ENCODE data around the gene EMID1. TPM values are rescaled to one million over a fixed set of nuclear protein-coding genes. Genes with fewer than 3 reads are reported as not detected.
"Not testable (repeated sequence)": the region's sequence is repeated elsewhere in the genome, so short reads cannot be mapped to it uniquely, and the experiment has no call there.

The EMID1 gene
- total and polyA plus RNA-seq, 8 donors: 1.8 to 23.6 (median 10.3) TPM; not detected in 1

GRCh38 chr22:29218758-29219408 lies 13.2 kb downstream of the EMID1 start:
- DNase-seq: no peak
- H3K27me3 ChIP-seq: no peaks in the 10 kb centered on the region
- intact Hi-C loops (cut with DNase I; ENCODE audit: low total_unique reads): no loop called here

GRCh38 chr22:29219409-29219782 lies 13.7 kb downstream of the EMID1 start:
- 57 to 93% (median 80%) methylated on average over 2 of the region's 2 CpGs for WGBS, 5 donors
- H3K27me3 ChIP-seq; H3K4me3 ChIP-seq; intact Hi-C loops (cut with DNase I; ENCODE audit: low total_unique reads); H3K9me3 ChIP-seq; DNase-seq; H3K36me3 ChIP-seq: not testable (repeated sequence)
- Histone ChIP-seq H3K27ac (peak overlapping the region in 2 of 5 donors; percentile 36 to 45), H3K4me1 (peaks cover 15 to 35% (median 28%) of the 10 kb centered on the region in 4 donors)

More at GRCh38 chr22:29218758-29219408, 13.2 kb downstream of the EMID1 start:
- Histone ChIP-seq H3K4me3 (no peak overlapping the region), H3K27ac (no peak overlapping the region), H3K36me3 (no peaks in the 10 kb centered on the region), H3K9me3 (no peaks in the 10 kb centered on the region), H3K4me1 (peaks cover 13 to 32% (median 23%) of the 10 kb centered on the region in 4 donors)
- 84 to 97% (median 91%) methylated on average over 6 to 11 of the region's 11 CpGs for WGBS, 5 donors
- TF ChIP-seq POLR2AphosphoS5 (IDR thresholded peaks at IDR 0.05): no peak
- no peak for TF ChIP-seq POLR2A (IDR thresholded peaks at IDR 0.05)
- TF ChIP-seq CTCF (IDR thresholded peaks at IDR 0.05): no peak
- no peak for TF ChIP-seq EP300 (IDR thresholded peaks at IDR 0.05)

- peaks cover 15 to 41% (median 34%) of the 10 kb centered on the region in 4 donors for H3K4me1 ChIP-seq
- WGBS, 5 donors: 28 to 52% (median 35%) methylated on average over 14 of the region's 14 CpGs
- TF ChIP-seq EP300 (IDR thresholded peaks at IDR 0.05) (no peak), POLR2AphosphoS5 (IDR thresholded peaks at IDR 0.05) (no peak), POLR2A (IDR thresholded peaks at IDR 0.05) (no peak), CTCF (IDR thresholded peaks at IDR 0.05) (no peak)
- no peak overlapping the region for H3K4me3 ChIP-seq
- intact Hi-C loops (cut with DNase I; ENCODE audit: low total_unique reads): no loop called here
- no peaks in the 10 kb centered on the region for H3K27me3 ChIP-seq
- peak overlapping the region in 4 of 5 donors; percentile 22 to 45 (median 32) for H3K27ac ChIP-seq
- H3K36me3 ChIP-seq: no peaks in the 10 kb centered on the region
- peak; percentile 48 to 60 for DNase-seq
- H3K9me3 ChIP-seq: no peaks in the 10 kb centered on the region
These were observed 14.4 kb downstream of the EMID1 start for GRCh38 chr22:29219881-29220670.

- DNase-seq: peak in 1 of 2 donors; percentile 80
- intact Hi-C loops (cut with DNase I; ENCODE audit: low total_unique reads): no loop called here
- Histone ChIP-seq H3K4me1 (peaks cover 21 to 47% (median 41%) of the 10 kb centered on the region in 4 donors), H3K36me3 (no peaks in the 10 kb centered on the region), H3K9me3 (no peaks in the 10 kb centered on the region), H3K27ac (peak overlapping the region; percentile 55 to 69 (median 66)), H3K4me3 (no peak overlapping the region), H3K27me3 (no peaks in the 10 kb centered on the region)
- 77 to 87% (median 81%) methylated on average over 15 to 19 of the region's 19 CpGs for WGBS, 5 donors
- TF ChIP-seq POLR2AphosphoS5 (IDR thresholded peaks at IDR 0.05): no peak
- TF ChIP-seq POLR2A (IDR thresholded peaks at IDR 0.05): no peak
- TF ChIP-seq EP300 (IDR thresholded peaks at IDR 0.05): no peak
- TF ChIP-seq CTCF (IDR thresholded peaks at IDR 0.05): no peak
These were observed 18.6 kb downstream of the EMID1 start for GRCh38 chr22:29224121-29224858.
